HepG2 (cell line): ENCODE measurements around the gene WDR35. TPM values are rescaled to one million over a fixed set of nuclear protein-coding genes. Genes with fewer than 3 reads are reported as not detected.

ENCODE experiments used
- BHLHE40 ChIP-seq: IDR thresholded peaks from 2 replicates; pipeline ENCODE4 v1.6.1; 2011; ENCODE audit warnings: low read length, improper control_type of control experiment
- GATAD2A ChIP-seq: IDR thresholded peaks from 2 replicates; pipeline ENCODE4 v1.6.1; 2016
- HOXA7 ChIP-seq: sonication (generic); formaldehyde crosslinking; IDR thresholded peaks from 2 replicates; pipeline ENCODE4 v1.8.1; 2022; ENCODE audit warnings: mild to moderate bottlenecking, missing genetic modification reagents, moderate library complexity
- IRX3 ChIP-seq: sonication (generic); formaldehyde crosslinking; IDR thresholded peaks from 2 replicates; pipeline ENCODE4 v1.8.1; 2023; ENCODE audit warnings: mild to moderate bottlenecking, low read depth, missing genetic modification reagents, borderline replicate concordance
- NR1H2 ChIP-seq: sonication (generic); formaldehyde crosslinking; IDR thresholded peaks from 2 replicates; pipeline ENCODE4 v1.8.1; 2022; ENCODE audit warnings: low read depth, missing genetic modification reagents, borderline replicate concordance
- REL ChIP-seq: sonication (generic); formaldehyde crosslinking; conservative IDR thresholded peaks from 2 replicates; pipeline ENCODE4 v1.8.0; 2022; ENCODE audit warnings: mild to moderate bottlenecking, missing genetic modification reagents, moderate library complexity
- ZBTB7A ChIP-seq: sonication (generic); formaldehyde crosslinking; IDR thresholded peaks from 2 replicates; pipeline ENCODE4 v1.8.0; 2022; ENCODE audit warnings: mild to moderate bottlenecking, missing genetic modification reagents
- ZNF251 ChIP-seq: sonication (generic); formaldehyde crosslinking; IDR thresholded peaks from 2 replicates; pipeline ENCODE4 v1.9.0; 2021; ENCODE audit warnings: mild to moderate bottlenecking, missing genetic modification reagents
- ZSCAN20 ChIP-seq: sonication (generic); formaldehyde crosslinking; IDR thresholded peaks from 2 replicates; pipeline ENCODE4 v1.4.0; 2020; ENCODE audit warnings: missing genetic modification reagents, mild to moderate bottlenecking, borderline replicate concordance
- polyA plus RNA-seq, 8 experiments: library from polyadenylated mRNA; depleted of rRNA in 3 of 8; stranded (reverse) in 7 of 8; unstranded in 1 of 8; fragments of >200 nt; fragmentation: Illumina TruSeq in 4 of 8; extraction: Trizol in 4 of 8; gene quantifications; 2 replicates each; pipeline versions ENCODE4 v1.2.1 to v1.2.3, GENCODE V29; 2011 to 2016; ENCODE audit warnings: low read depth in 4 of 8, missing spikeins in 1 of 8, mixed read lengths in 1 of 8; ENCODE audit not compliant: insufficient read depth in 1 of 8
- total RNA-seq, 5 experiments: library from RNA; depleted of rRNA; stranded (reverse); fragments of >200 nt; fragmentation: Illumina TruSeq; extraction: Trizol; gene quantifications; 2 replicates each; pipeline ENCODE4 v1.2.3, GENCODE V29; 2016; ENCODE audit warnings: low read depth in 1 of 5
- TF ChIP-seq, protein P1 (sequence below): sonication (generic); formaldehyde crosslinking; IDR thresholded peaks from 2 replicates; pipeline ENCODE4 v1.4.0; 2020; ENCODE audit warnings: mild to moderate bottlenecking, missing genetic modification reagents
- TF ChIP-seq, protein P2 (sequence below): sonication (generic); formaldehyde crosslinking; IDR thresholded peaks from 2 replicates; pipeline ENCODE4 v1.4.0; 2020; ENCODE audit warnings: missing genetic modification reagents
- TF ChIP-seq, protein P3 (sequence below): IDR thresholded peaks from 2 replicates; pipeline ENCODE4 v1.6.1; 2016; ENCODE audit warnings: missing compliant biosample characterization, missing genetic modification reagents, borderline replicate concordance
- TF ChIP-seq, protein P4 (sequence below): sonication (generic); formaldehyde crosslinking; IDR thresholded peaks from 2 replicates; pipeline ENCODE4 v1.5.1; 2020; ENCODE audit warnings: mild to moderate bottlenecking, missing genetic modification reagents, borderline replicate concordance

WDR35 gene
- total and polyA plus RNA-seq, 2 of the 13 experiments (the other 11 are each of a cell fraction or from before 2014, with no cell fraction given): 11.1 to 19.6 TPM

DNA sequence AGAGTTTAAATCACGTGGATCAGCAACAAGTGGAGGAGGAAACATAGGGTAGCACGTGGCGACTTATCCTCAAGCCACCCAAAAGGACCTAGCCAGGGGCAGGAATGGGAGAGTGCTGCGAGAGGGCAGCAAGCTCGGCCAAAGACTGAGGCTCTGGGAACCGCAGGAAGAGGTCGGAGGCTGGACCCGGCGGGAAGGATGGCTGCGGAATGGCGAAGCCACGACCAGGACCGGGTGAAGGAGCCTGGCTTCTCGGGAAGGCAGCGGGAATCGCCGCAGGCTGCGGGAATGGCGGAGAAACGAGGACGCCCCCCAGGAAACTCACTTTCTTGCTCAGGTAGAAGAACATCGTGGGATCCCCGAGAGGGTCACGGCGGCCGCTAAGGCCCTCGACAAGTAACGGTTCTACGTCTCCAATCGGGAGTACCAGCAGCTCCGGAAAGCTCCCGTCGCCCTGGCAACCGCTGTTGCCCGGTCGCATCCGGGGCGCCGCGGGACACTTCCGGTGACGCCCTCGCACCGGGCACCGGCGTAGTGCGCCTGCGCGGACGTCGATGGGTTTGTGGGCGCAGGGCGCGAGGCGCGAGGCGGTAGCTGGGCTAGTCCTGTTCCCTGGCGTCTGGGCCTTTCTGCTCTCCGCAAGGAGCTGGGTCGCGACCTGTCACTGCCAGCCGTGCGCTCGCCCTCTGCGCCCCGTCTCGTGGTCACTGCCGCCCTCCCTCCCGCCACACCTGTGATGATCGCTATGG, at the start of gene WDR35 (continued):
- TF ChIP-seq, protein P1, sequence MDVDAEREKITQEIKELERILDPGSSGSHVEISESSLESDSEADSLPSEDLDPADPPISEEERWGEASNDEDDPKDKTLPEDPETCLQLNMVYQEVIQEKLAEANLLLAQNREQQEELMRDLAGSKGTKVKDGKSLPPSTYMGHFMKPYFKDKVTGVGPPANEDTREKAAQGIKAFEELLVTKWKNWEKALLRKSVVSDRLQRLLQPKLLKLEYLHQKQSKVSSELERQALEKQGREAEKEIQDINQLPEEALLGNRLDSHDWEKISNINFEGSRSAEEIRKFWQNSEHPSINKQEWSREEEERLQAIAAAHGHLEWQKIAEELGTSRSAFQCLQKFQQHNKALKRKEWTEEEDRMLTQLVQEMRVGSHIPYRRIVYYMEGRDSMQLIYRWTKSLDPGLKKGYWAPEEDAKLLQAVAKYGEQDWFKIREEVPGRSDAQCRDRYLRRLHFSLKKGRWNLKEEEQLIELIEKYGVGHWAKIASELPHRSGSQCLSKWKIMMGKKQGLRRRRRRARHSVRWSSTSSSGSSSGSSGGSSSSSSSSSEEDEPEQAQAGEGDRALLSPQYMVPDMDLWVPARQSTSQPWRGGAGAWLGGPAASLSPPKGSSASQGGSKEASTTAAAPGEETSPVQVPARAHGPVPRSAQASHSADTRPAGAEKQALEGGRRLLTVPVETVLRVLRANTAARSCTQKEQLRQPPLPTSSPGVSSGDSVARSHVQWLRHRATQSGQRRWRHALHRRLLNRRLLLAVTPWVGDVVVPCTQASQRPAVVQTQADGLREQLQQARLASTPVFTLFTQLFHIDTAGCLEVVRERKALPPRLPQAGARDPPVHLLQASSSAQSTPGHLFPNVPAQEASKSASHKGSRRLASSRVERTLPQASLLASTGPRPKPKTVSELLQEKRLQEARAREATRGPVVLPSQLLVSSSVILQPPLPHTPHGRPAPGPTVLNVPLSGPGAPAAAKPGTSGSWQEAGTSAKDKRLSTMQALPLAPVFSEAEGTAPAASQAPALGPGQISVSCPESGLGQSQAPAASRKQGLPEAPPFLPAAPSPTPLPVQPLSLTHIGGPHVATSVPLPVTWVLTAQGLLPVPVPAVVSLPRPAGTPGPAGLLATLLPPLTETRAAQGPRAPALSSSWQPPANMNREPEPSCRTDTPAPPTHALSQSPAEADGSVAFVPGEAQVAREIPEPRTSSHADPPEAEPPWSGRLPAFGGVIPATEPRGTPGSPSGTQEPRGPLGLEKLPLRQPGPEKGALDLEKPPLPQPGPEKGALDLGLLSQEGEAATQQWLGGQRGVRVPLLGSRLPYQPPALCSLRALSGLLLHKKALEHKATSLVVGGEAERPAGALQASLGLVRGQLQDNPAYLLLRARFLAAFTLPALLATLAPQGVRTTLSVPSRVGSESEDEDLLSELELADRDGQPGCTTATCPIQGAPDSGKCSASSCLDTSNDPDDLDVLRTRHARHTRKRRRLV: peak; percentile 76; the same call in 1 of the 2 replicates
- TF ChIP-seq, protein P2, sequence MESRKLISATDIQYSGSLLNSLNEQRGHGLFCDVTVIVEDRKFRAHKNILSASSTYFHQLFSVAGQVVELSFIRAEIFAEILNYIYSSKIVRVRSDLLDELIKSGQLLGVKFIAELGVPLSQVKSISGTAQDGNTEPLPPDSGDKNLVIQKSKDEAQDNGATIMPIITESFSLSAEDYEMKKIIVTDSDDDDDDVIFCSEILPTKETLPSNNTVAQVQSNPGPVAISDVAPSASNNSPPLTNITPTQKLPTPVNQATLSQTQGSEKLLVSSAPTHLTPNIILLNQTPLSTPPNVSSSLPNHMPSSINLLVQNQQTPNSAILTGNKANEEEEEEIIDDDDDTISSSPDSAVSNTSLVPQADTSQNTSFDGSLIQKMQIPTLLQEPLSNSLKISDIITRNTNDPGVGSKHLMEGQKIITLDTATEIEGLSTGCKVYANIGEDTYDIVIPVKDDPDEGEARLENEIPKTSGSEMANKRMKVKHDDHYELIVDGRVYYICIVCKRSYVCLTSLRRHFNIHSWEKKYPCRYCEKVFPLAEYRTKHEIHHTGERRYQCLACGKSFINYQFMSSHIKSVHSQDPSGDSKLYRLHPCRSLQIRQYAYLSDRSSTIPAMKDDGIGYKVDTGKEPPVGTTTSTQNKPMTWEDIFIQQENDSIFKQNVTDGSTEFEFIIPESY (CRISPR knock-in tag): peak; percentile 14; the same call in 1 of the 2 replicates
- TF ChIP-seq IRX3 (CRISPR knock-in tag) (no peak; the same call in 1 of the 2 replicates), REL (peak; percentile 94), ZNF251 (CRISPR knock-in tag) (no peak), ZBTB7A (CRISPR knock-in tag) (no peak), NR1H2 (CRISPR knock-in tag) (peak; percentile 43; the same call in 1 of the 2 replicates), ZSCAN20 (CRISPR knock-in tag) (peak; percentile 30; the same call in 1 of the 2 replicates), BHLHE40 (no peak; the same call in 1 of the 2 replicates), GATAD2A (CRISPR knock-in tag) (peak; percentile 62), HOXA7 (no peak)
- TF ChIP-seq, protein P3, sequence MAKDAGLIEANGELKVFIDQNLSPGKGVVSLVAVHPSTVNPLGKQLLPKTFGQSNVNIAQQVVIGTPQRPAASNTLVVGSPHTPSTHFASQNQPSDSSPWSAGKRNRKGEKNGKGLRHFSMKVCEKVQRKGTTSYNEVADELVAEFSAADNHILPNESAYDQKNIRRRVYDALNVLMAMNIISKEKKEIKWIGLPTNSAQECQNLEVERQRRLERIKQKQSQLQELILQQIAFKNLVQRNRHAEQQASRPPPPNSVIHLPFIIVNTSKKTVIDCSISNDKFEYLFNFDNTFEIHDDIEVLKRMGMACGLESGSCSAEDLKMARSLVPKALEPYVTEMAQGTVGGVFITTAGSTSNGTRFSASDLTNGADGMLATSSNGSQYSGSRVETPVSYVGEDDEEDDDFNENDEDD: peak; percentile 96
- TF ChIP-seq, protein P4, sequence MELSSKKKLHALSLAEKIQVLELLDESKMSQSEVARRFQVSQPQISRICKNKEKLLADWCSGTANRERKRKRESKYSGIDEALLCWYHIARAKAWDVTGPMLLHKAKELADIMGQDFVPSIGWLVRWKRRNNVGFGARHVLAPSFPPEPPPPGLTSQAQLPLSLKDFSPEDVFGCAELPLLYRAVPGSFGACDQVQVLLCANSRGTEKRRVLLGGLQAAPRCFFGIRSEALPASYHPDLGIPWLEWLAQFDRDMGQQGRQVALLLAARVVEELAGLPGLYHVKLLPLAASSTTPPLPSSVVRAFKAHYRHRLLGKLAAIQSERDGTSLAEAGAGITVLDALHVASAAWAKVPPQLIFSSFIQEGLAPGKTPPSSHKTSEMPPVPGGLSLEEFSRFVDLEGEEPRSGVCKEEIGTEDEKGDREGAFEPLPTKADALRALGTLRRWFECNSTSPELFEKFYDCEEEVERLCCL (CRISPR knock-in tag): peak; percentile 97
